Fibroblast of skin of left quadriceps (primary cell): ENCODE results near the gene ACAD11.
"Not testable (repeated sequence)": the region's sequence is repeated elsewhere in the genome, so short reads cannot be mapped to it uniquely, and the experiment has no call there.

Source experiments
- DNase-seq, 2 experiments: peaks; one replicate each; pipeline ENCODE4 v3.0.0-alpha.2; 2013; ENCODE audit warnings: low read depth in 2 of 2

ACAD11 gene

GRCh38 chr3:132605374-132605792 is 54.2 kb downstream of the ACAD11 start:
- DNase-seq: no peak

DNA sequence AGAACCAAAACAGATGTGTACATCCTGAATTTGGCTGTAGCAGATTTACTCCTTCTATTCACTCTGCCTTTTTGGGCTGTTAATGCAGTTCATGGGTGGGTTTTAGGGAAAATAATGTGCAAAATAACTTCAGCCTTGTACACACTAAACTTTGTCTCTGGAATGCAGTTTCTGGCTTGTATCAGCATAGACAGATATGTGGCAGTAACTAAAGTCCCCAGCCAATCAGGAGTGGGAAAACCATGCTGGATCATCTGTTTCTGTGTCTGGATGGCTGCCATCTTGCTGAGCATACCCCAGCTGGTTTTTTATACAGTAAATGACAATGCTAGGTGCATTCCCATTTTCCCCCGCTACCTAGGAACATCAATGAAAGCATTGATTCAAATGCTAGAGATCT is 59.0 kb downstream of the ACAD11 start:
- DNase-seq: not testable (repeated sequence)

GRCh38 chr3:132598181-132598580 is 61.4 kb downstream of the ACAD11 start:
- no peak for DNase-seq

- DNase-seq: no peak
Observed at GRCh38 chr3:132597660-132598059, 61.9 kb downstream of the ACAD11 start.

DNA sequence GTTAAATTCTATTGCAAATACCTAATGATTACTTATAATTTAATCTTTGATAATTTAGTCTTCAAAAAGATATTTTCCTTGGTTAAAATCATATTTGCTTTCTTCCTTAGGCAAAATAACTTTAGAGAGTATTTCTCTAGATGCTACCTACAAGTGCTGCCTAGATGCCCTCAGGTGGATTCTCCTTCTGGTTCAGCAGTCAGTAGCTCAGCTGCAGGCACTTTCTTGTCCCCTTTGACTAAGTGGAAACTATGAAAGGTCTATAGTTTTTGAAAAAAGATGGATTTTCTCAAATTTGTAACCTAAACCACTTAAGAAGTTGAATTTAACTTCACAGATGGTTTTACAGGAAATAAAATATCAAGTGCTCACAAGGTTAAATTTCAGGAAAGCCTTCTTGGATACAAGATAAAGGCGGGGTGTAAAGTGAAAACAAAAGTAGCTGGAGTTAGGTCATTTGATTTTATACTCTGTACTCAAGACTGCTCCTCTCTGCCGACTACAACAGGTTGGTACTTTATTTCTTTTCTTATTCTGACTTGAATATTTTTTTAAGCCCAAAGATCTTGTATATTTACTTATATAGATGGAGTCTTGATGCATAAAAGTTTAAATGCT is 62.7 kb downstream of the ACAD11 start, which contains the start of gene ACKR4:
Gene ACKR4, plus strand, starts transcription at position 455 of the 618 bp plus-strand sequence. CDS start 3,128 bp downstream, outside the sequence.
- DNase-seq: no peak

- no peak for DNase-seq
Observed at GRCh38 chr3:132596326-132596725, 63.3 kb downstream of the ACAD11 start.

GRCh38 chr3:132595014-132595413 is 64.6 kb downstream of the ACAD11 start:
- DNase-seq: no peak

DNA sequence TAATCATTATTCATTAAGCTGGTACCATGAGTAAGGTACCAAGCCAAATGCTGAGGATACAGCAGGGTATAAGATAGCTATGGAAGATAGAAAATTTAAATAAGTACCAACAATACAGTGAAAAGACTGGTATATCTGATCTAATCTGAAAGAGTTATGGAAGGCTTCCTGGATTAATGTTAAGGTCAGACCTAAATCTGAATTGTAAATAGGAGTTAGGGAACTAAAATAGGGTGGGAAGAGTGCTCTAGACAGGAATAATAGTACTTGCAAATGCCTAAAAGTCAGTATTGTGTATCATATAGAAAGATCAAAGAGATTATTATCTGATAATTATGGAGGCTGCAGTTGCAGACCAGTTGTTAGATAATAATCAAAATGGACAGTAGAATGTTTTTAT is 65.1 kb downstream of the ACAD11 start:
- DNase-seq: no peak

- DNase-seq: peak; percentile 74 to 76
Observed at GRCh38 chr3:132593947-132594323, 65.7 kb downstream of the ACAD11 start.

- DNase-seq: peak in 1 of 2 experiments; percentile 36
Observed at GRCh38 chr3:132593241-132593946, 66.2 kb downstream of the ACAD11 start.

GRCh38 chr3:132592216-132592615 is 67.4 kb downstream of the ACAD11 start:
- peak in 1 of 2 experiments; percentile 28 for DNase-seq

GRCh38 chr3:132587401-132587800 is 72.2 kb downstream of the ACAD11 start:
- DNase-seq: no peak

- peak; percentile 50 to 57 for DNase-seq
Observed at GRCh38 chr3:132573797-132574211, 85.8 kb downstream of the ACAD11 start.

- DNase-seq: no peak
Observed at GRCh38 chr3:132570016-132570415, 89.6 kb downstream of the ACAD11 start.

DNA sequence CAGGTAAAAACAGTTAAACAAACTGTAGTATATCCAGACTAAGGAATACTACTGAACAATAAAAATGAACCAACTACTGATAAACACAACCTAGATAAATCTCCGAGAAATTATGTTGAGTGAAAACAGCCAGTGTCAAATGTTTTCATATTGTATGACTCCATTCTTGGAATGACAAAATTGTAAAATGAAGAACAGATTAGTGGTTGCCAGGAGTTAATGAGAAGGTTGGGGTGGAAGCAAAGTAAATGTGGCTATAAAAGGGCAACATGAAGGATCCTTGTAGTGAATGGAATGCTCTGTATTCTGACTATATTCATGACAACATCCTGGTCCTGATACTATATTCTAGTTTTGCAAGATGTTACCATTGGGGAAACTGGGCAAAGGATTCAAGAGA is 90.0 kb downstream of the ACAD11 start:
- DNase-seq: peak in 1 of 2 experiments; percentile 44

DNA sequence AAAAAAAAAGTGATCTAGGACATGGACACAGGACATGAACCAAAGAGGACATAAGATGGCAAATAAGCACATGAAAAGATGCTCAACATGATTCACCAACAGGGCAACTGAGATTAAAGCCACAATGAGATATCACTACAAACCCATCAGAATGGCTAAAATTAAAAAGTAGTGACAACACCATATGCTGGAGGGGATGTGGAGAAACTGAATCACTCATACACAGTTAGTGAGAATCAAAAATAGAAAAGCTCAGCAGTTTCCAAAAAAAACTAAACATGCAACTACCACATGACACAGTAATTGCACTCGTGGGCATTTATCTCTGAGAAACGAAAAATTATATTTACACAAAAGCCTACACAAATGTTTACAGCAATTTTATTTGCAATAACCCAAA is 90.5 kb downstream of the ACAD11 start:
- DNase-seq: no peak

DNA sequence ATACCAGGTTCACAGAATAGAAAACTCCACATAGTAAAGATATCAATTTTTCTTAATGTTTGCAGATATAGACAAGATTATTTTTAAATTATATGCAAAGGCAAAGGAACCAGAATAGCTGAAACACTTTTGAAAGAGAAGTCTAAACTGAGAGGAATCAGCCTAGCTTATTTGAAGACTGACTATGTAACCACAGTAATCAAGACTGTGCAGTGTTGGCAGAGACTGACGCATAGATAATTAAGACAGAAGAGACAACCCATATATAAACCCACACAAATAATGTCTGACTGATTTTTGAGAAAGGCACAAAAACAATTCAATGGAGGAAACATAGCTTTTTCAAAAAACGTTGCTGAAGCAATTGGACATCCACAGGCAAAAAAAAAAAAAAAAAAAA is 91.2 kb downstream of the ACAD11 start:
- no peak for DNase-seq

GRCh38 chr3:132564070-132564465 is 95.5 kb downstream of the ACAD11 start:
- no peak for DNase-seq

DNA sequence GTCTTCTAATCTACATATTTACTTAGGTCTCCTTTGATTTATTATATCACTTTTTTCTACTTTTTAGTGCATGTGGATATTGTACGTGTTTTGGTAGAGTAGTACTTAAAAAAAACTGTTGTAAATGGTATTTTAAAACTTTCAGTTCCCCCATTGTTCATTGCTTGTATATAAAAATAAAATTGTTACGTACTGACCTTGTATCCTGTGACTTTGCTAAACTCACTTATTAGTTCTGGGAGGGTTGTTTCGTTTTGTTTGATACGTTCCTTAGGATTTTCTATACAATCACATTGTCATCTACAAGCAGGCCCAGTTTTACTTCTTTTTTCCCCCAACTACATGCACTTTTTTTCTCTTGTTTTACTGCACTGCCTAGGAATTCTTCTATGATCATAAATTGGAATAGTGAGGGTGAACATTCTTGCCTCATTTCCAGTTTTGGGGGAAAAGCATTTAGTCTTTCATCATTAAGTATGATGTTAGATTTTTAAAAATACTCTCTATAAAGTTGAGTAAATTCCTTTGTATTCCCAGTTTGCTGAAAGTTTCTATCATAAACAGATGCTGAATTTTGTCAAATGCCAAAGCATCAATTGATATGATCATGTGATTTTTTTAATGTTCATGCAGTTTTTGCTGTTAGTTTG is 96.1 kb downstream of the ACAD11 start:
- peak in 1 of 2 experiments; percentile 39 for DNase-seq

DNA sequence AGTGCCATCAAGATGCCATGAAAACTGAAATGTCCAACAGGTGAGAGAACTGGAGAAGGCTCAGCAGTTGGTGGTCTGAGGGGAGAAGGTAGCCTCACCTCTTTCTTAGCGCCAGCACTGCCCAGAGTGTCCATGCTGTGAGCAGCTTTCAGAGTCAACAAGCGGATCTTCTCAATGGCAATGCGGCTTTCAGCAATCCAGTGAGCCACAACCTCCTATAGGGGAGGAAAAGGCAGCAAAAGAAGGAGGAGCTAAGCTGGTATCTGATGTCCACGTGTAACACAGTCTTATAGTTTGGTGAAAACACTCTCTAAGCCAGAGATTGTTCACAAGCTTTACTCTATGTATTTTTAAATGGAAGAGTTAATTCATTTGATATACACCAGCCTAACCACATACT is 98.6 kb downstream of the ACAD11 start:
- DNase-seq: no peak

- DNase-seq: no peak
Observed at GRCh38 chr3:132556508-132557159, 103.0 kb downstream of the ACAD11 start.

DNA sequence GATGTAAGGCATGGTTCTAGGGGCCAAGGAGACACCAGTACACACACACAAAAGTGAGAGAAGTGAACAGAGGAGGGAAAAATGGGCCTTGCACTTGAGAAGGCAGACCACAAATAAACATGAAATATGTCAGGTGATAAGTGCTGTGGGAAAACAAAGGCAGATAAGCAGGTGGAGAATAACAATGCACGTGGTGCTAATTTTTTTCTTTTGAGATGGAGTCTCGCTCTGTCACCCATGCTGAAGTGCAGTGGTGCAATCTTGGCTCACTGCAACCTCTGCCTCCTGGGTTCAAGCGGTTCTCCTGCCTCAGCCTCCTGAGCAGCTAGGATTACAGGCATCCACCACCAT is 103.6 kb downstream of the ACAD11 start:
- DNase-seq: not testable (repeated sequence)
